H1 (cell line): ENCODE measurements around the gene TCF19. TPM values are rescaled to one million over a fixed set of nuclear protein-coding genes. Genes with fewer than 3 reads are reported as not detected.

Experiments
- CTCF ChIA-PET: fragments of 300-600 bp; sonication (Branson Sonifier 250); formaldehyde crosslinking; loops from one replicate; lab custom pipeline; 2021; ENCODE audit not compliant: partially characterized antibody; lab: Charles Lee
- POLR2A ChIA-PET: fragments of 300-600 bp; sonication (Branson Sonifier 250); formaldehyde crosslinking; loops from one replicate; lab custom pipeline; 2021; ENCODE audit warnings: inconsistent platforms; ENCODE audit not compliant: partially characterized antibody; lab: Charles Lee
- DNase-seq, 2 experiments: peaks; one replicate each; pipeline versions ENCODE4 v3.0.0 to v3.0.0-alpha.2; 2010 to 2022; ENCODE audit warnings: low spot score in 2 of 2, low read depth in 1 of 2, mixed read lengths in 1 of 2
- FAIRE-seq: peaks from 2 replicates; lab custom pipeline; 2011; peaks lifted over from hg19 to GRCh38; lab: Jason Lieb, UNC
- H2AFZ ChIP-seq: 2 replicates; pipeline ENCODE4 v1.8.1; 2012; ENCODE audit warnings: low read length, inconsistent platforms
- H2AK5ac ChIP-seq: 2 replicates; pipeline ENCODE4 v1.6.1; 2013; ENCODE audit warnings: low read depth, low read length
- H2BK120ac ChIP-seq: replicated peaks from 2 replicates; pipeline ENCODE3; 2013; ENCODE audit warnings: low read depth, low read length, inconsistent platforms
- H2BK12ac ChIP-seq: 2 replicates; pipeline ENCODE4 v1.6.1; 2013; ENCODE audit warnings: low read depth, low read length
- H2BK15ac ChIP-seq: 2 replicates; pipeline ENCODE4 v1.6.1; 2013; ENCODE audit warnings: low read length
- H2BK20ac ChIP-seq: 2 replicates; pipeline ENCODE4 v1.6.1; 2013; ENCODE audit warnings: low read length
- H2BK5ac ChIP-seq: 2 replicates; pipeline ENCODE4 v1.6.1; 2013; ENCODE audit warnings: low read depth, low read length
- H3K14ac ChIP-seq: 2 replicates; pipeline ENCODE4 v1.6.1; 2013; ENCODE audit warnings: inconsistent platforms; ENCODE audit not compliant: insufficient read length
- H3K18ac ChIP-seq: 2 replicates; pipeline ENCODE4 v1.6.1; 2013; ENCODE audit warnings: low read length; ENCODE audit errors: extremely low read depth
- H3K23ac ChIP-seq: 2 replicates; pipeline ENCODE4 v1.6.1; 2013; ENCODE audit warnings: inconsistent platforms; ENCODE audit not compliant: insufficient read length
- H3K23me2 ChIP-seq: 2 replicates; pipeline ENCODE4 v1.6.1; 2013; ENCODE audit warnings: low read depth, low read length
- H3K27ac ChIP-seq: 2 replicates; pipeline ENCODE4 v1.6.1; 2011; ENCODE audit warnings: low read depth, low read length, inconsistent platforms
- H3K27me3 ChIP-seq, 4 experiments: replicated peaks in 1 of 4; 1 replicate in 1 of 4; 2 replicates in 3 of 4; pipeline versions ENCODE4 v1.6.1 to v1.8.1; 2011 to 2013; ENCODE audit warnings: low read length in 3 of 4, mild to moderate bottlenecking in 3 of 4, inconsistent platforms in 2 of 4, mixed read lengths in 2 of 4, moderate library complexity in 1 of 4; ENCODE audit not compliant: control insufficient read depth in 3 of 4, insufficient read depth in 3 of 4; ENCODE audit errors: extremely low read depth in 1 of 4
- H3K36me3 ChIP-seq, 4 experiments: 2 replicates each; pipeline versions ENCODE4 v1.6.1 to v1.8.1; 2011 to 2013; ENCODE audit warnings: mild to moderate bottlenecking in 4 of 4, low read length in 3 of 4, moderate library complexity in 2 of 4, control low read depth in 1 of 4, inconsistent platforms in 1 of 4; ENCODE audit not compliant: insufficient read depth in 4 of 4, control insufficient read depth in 2 of 4
- H3K4ac ChIP-seq: replicated peaks from 2 replicates; pipeline ENCODE3; 2013; ENCODE audit warnings: low read length, low read depth, mixed read lengths, inconsistent platforms; ENCODE audit not compliant: insufficient read length
- H3K4me1 ChIP-seq, 4 experiments: replicated peaks in 1 of 4; 1 replicate in 1 of 4; 2 replicates in 3 of 4; pipeline versions ENCODE4 v1.6.1 to v1.8.1; 2011 to 2013; ENCODE audit warnings: low read length in 3 of 4, inconsistent platforms in 2 of 4, mixed read lengths in 1 of 4; ENCODE audit not compliant: insufficient read depth in 4 of 4, control insufficient read depth in 3 of 4
- H3K4me2 ChIP-seq, 2 experiments: 2 replicates each; pipeline versions ENCODE4 v1.6.1 to v1.8.1; 2011 to 2013; ENCODE audit warnings: low read depth in 2 of 2, low read length in 2 of 2, control low read depth in 1 of 2, inconsistent platforms in 1 of 2, mild to moderate bottlenecking in 1 of 2; ENCODE audit not compliant: insufficient read depth in 1 of 2
- H3K4me3 ChIP-seq, 4 experiments: fragments of 200-600, 300-600 bp in 1 of 4; sonication (generic), shearing (Covaris generic), sonication (Bioruptor Twin) in 1 of 4; 2 replicates each; pipeline versions ENCODE4 v1.5.1 to v1.8.1; 2011 to 2016; ENCODE audit warnings: low read length in 4 of 4, low read depth in 3 of 4, control low read depth in 2 of 4, inconsistent platforms in 2 of 4, mild to moderate bottlenecking in 2 of 4, mixed read lengths in 1 of 4, moderate library complexity in 1 of 4; ENCODE audit not compliant: insufficient read depth in 2 of 4; ENCODE audit errors: extremely low read depth in 1 of 4
- H3K56ac ChIP-seq: replicated peaks from 2 replicates; pipeline ENCODE3; 2013; ENCODE audit warnings: low read depth, mild to moderate bottlenecking, mixed read lengths, low read length, inconsistent platforms; ENCODE audit not compliant: insufficient read length
- H3K79me1 ChIP-seq: 2 replicates; pipeline ENCODE4 v1.6.1; 2013; ENCODE audit warnings: low read depth, low read length, control low read depth
- H3K79me2 ChIP-seq, 2 experiments: 2 replicates each; pipeline versions ENCODE4 v1.6.1 to v1.8.1; 2012 to 2013; ENCODE audit warnings: low read length in 2 of 2, mild to moderate bottlenecking in 2 of 2, inconsistent platforms in 1 of 2; ENCODE audit not compliant: insufficient read depth in 2 of 2, control insufficient read depth in 1 of 2
- H3K9ac ChIP-seq, 4 experiments: replicated peaks in 1 of 4; 1 replicate in 1 of 4; 2 replicates in 3 of 4; pipeline versions ENCODE4 v1.6.1 to v1.8.1; 2011 to 2013; ENCODE audit warnings: low read depth in 3 of 4, low read length in 3 of 4, control low read depth in 2 of 4, mild to moderate bottlenecking in 2 of 4, moderate library complexity in 2 of 4, inconsistent platforms in 1 of 4; ENCODE audit errors: extremely low read depth in 1 of 4
- H3K9me3 ChIP-seq, 2 experiments: 2 replicates each; pipeline versions ENCODE4 v1.6.1 to v1.8.1; 2012 to 2013; ENCODE audit warnings: mild to moderate bottlenecking in 2 of 2, moderate library complexity in 2 of 2, control low read depth in 1 of 2, inconsistent platforms in 1 of 2, low read depth in 1 of 2, low read length in 1 of 2, mixed read lengths in 1 of 2; ENCODE audit not compliant: insufficient read depth in 2 of 2
- H4K20me1 ChIP-seq, 2 experiments: replicated peaks in 1 of 2; 2 replicates each; pipeline versions ENCODE3 to v1.8.1; 2011 to 2013; ENCODE audit warnings: inconsistent platforms in 2 of 2, low read length in 2 of 2, mild to moderate bottlenecking in 1 of 2; ENCODE audit not compliant: insufficient read depth in 2 of 2, control insufficient read depth in 1 of 2
- H4K5ac ChIP-seq: 2 replicates; pipeline ENCODE4 v1.6.1; 2013; ENCODE audit warnings: low read length, low read depth, mixed read lengths, inconsistent platforms; ENCODE audit not compliant: insufficient read length
- H4K8ac ChIP-seq: 2 replicates; pipeline ENCODE4 v1.8.0; 2013; ENCODE audit warnings: mild to moderate bottlenecking, moderate library complexity, low read length, inconsistent platforms; ENCODE audit not compliant: insufficient read depth; ENCODE audit errors: extremely low read depth
- H4K91ac ChIP-seq: replicated peaks from 2 replicates; pipeline ENCODE3; 2013; ENCODE audit warnings: low read length, mixed read lengths, inconsistent platforms; ENCODE audit not compliant: insufficient read length
- CTBP2 ChIP-seq: IDR thresholded peaks from 2 replicates; pipeline ENCODE4 v1.7.0; 2011; ENCODE audit warnings: borderline replicate concordance, mild to moderate bottlenecking, moderate library complexity, mixed read lengths, low read length; ENCODE audit not compliant: insufficient read depth, insufficient read length
- EZH2 ChIP-seq: fragments of 200-600 bp; sonication (generic); IDR thresholded peaks from 2 replicates; pipeline ENCODE4 v1.7.1; 2012; ENCODE audit warnings: low read depth, mild to moderate bottlenecking, moderate library complexity, low read length, inconsistent platforms; ENCODE audit not compliant: severe bottlenecking
- FOSL1 ChIP-seq: IDR thresholded peaks from 2 replicates; pipeline ENCODE4 v1.6.1; 2011; ENCODE audit warnings: mild to moderate bottlenecking, low read depth, low read length, moderate library complexity; ENCODE audit not compliant: insufficient read depth
- JUND ChIP-seq: IDR thresholded peaks from 2 replicates; pipeline ENCODE4 v1.6.1; 2011; ENCODE audit warnings: mild to moderate bottlenecking, improper control_type of control experiment, low read length
- SRF ChIP-seq: IDR thresholded peaks from 2 replicates; pipeline ENCODE4 v1.6.1; 2011; ENCODE audit warnings: mild to moderate bottlenecking, low read depth, low read length, moderate library complexity
- WGBS, 2 experiments: shearing (Covaris generic) in 1 of 2; methylation state at CpG; one replicate each; pipeline versions ENCODE4 v1.1.6 to v1.1.7; 2013 to 2015; ENCODE audit warnings: low lambda C conversion rate in 2 of 2, mixed read lengths in 2 of 2, inconsistent platforms in 1 of 2, low coverage in 1 of 2, missing lambda C conversion rate in 1 of 2; ENCODE audit not compliant: insufficient replicate concordance in 2 of 2, insufficient coverage in 1 of 2, insufficient read length in 1 of 2; ENCODE audit errors: extremely low coverage in 1 of 2, missing lambda C conversion rate in 1 of 2; 5-methylcytosine and 5-hydroxymethylcytosine counted together
- polyA plus RNA-seq, 7 experiments: library from polyadenylated mRNA; depleted of rRNA in 3 of 7; stranded (reverse) in 5 of 7; unstranded in 2 of 7; fragments of >200 nt in 5 of 7; fragments of 200-250 nt in 2 of 7; gene quantifications; 1 replicate in 5 of 7; 2 replicates in 1 of 7; 4 replicates in 1 of 7; pipeline versions ENCODE4 v1.2.1 to v1.2.3, GENCODE V29; 2011 to 2013; ENCODE audit warnings: missing spikeins in 2 of 7, mixed read lengths in 2 of 7
- total RNA-seq: library from RNA; stranded (reverse); fragmentation: NEBNext Ultra II Directional; extraction: Animal tissue kit (Norgen Biotek cat#: 25700); gene quantifications from 2 replicates; pipeline ENCODE4 v1.2.1, GENCODE V29; 2021
- TF ChIP-seq, protein P1 (sequence below): IDR thresholded peaks from 2 replicates; pipeline ENCODE4 v1.6.1; 2012; ENCODE audit warnings: inconsistent platforms

TCF19 gene
- total and polyA plus RNA-seq, 2 of the 8 experiments (the other 6 are each of a cell fraction or from before 2014, with no cell fraction given), result 7.2 to 11.0 TPM

DNA sequence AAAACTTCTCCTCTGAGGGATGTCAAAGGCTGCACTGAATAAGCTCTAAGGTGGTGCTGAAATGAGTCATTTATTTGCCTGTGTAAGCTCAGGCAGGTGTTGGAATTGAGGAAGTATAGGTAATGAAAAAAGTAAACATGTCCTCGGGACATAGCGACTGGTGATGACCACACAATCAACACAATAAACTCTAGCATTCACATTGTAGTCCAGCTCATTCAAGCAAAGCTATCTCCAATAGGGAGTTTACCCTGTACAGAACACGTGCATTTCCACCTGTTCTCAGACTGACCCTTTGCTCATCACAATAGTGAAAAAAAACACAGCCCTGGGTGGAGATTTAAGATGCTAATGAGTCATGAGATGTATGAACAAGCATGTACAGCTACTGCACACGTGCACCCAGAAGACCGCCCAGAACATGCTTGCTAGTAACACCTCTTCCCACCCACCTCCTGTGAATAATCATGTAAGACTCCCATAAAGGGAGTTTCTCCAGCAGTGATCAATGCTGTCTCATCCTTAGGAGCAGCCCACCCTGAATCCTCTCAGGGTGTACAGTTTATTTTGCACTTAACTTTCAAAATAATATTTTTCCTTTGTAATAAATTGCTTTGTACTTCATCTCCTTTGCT is 45.1 kb downstream of the TCF19 start:
- no peak overlapping the region for H3K4ac ChIP-seq
- no peak overlapping the region for H3K4me2 ChIP-seq
- no peak overlapping the region for H3K56ac ChIP-seq
- H3K4me3 ChIP-seq, result no peak overlapping the region
- TF ChIP-seq, protein P1, sequence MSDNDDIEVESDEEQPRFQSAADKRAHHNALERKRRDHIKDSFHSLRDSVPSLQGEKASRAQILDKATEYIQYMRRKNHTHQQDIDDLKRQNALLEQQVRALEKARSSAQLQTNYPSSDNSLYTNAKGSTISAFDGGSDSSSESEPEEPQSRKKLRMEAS, result no peak
- TF ChIP-seq CTBP2 (no peak), FOSL1 (no peak), SRF (no peak), EZH2 (no peak), JUND (no peak)
- H4K20me1 ChIP-seq, result no peaks in the 10 kb centered on the region
- no peak overlapping the region for H2BK120ac ChIP-seq
- H2AK5ac ChIP-seq, result no peak overlapping the region
- no peaks in the 10 kb centered on the region for H3K79me2 ChIP-seq
- H2BK15ac ChIP-seq, result 0 out of 2 replicates have a peak overlapping the region, but pooled peaks have one; percentile 66
- ChIA-PET POLR2A (interaction anchor here (0.8 to 1.9 kb wide), 2 partner anchors 25 to 31 kb away, joined by 3 to 6 read pairs; no protein-coding TSS in a partner anchor), CTCF (interaction anchor here (0.5 to 1.4 kb wide), 7 partner anchors 11 to 163 kb away, joined by 3 to 4 read pairs (median 3); no protein-coding TSS in a partner anchor)
- no peak overlapping the region for H3K27ac ChIP-seq
- no peak overlapping the region for H4K8ac ChIP-seq
- FAIRE-seq (no peak), DNase-seq (no peak)
- no peak overlapping the region for H3K9ac ChIP-seq
- no peak overlapping the region for H2BK5ac ChIP-seq
- no peaks in the 10 kb centered on the region for H3K79me1 ChIP-seq
- H2BK20ac ChIP-seq, result no peak overlapping the region
- no peak overlapping the region for H2AFZ ChIP-seq
- no peak overlapping the region for H4K5ac ChIP-seq
- no peaks in the 10 kb centered on the region for H3K36me3 ChIP-seq
- peaks cover 0 to 3% of the 10 kb centered on the region in 2 experiments; a peak in 1 of 4 replicates for H3K9me3 ChIP-seq
- peaks cover 7 to 12% (median 9%) of the 10 kb centered on the region in 4 experiments for H3K4me1 ChIP-seq
- no peak overlapping the region; the same call in 1 of the 2 replicates for H2BK12ac ChIP-seq
- no peak overlapping the region for H3K23ac ChIP-seq
- H3K27me3 ChIP-seq, result no peaks in the 10 kb centered on the region
- H3K14ac ChIP-seq, result no peak overlapping the region
- no peak overlapping the region for H4K91ac ChIP-seq
- 84% methylated on average over 5 of the region's 5 CpGs; no CpG with 5 or more reads in 1 of the 2 experiments for WGBS, 2 experiments
- H3K18ac ChIP-seq, result no peak overlapping the region
- no peaks in the 10 kb centered on the region for H3K23me2 ChIP-seq
